HEK293T (cell line): ENCODE data around the gene SELE.

ENCODE experiments used
- ARNT ChIP-seq: fragments of 450-650 bp; IDR thresholded peaks from 2 replicates; pipeline ENCODE4 v1.6.1; 2017; ENCODE audit warnings: mild to moderate bottlenecking
- FOXK2 ChIP-seq: fragments of 450-650 bp; IDR thresholded peaks from 2 replicates; pipeline ENCODE4 v1.6.1; 2016; ENCODE audit warnings: mild to moderate bottlenecking
- FOXM1 ChIP-seq: fragments of 450-650 bp; IDR thresholded peaks from 2 replicates; pipeline ENCODE4 v1.6.1; 2017; ENCODE audit warnings: mild to moderate bottlenecking, borderline replicate concordance
- HDGF ChIP-seq: fragments of 450-650 bp; IDR thresholded peaks from 2 replicates; pipeline ENCODE4 v1.6.1; 2017; ENCODE audit warnings: antibody characterized with exemption, borderline replicate concordance
- NFRKB ChIP-seq: fragments of 450-650 bp; IDR thresholded peaks from 2 replicates; pipeline ENCODE4 v1.6.1; 2016; ENCODE audit warnings: mild to moderate bottlenecking, moderate library complexity
- SP1 ChIP-seq: fragments of 450-650 bp; IDR thresholded peaks from 2 replicates; pipeline ENCODE4 v1.6.1; 2017
- SUZ12 ChIP-seq: fragments of 450-650 bp; IDR thresholded peaks from 2 replicates; pipeline ENCODE4 v1.6.1; 2016; ENCODE audit warnings: mild to moderate bottlenecking

DNA sequence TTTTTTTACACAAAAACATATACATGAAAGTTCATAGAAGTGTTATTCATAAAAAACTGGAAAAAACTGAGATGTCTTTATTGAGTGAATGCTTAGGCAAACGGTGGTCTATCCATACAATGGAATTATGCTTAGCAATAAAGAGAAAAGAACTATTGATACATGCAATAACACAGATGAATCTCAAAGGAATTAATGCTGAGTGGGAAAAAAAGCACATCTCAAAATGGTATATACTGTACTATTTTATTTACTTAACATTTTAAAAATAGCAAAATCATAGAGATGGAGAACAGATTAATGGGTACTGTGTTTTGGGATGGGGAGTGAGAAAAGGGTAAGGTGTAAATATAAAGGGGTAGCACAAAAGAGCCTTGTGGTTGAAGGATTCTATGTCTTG, 31.0 kb upstream of the SELE start:
- TF ChIP-seq SUZ12 (no peak), NFRKB (no peak), SP1 (no peak), ARNT (no peak), FOXM1 (no peak), FOXK2 (no peak), HDGF (no peak)
